NOMO-1 treated with DMSO at 0.1 percent for 48 hours (cell line): ENCODE data around the gene ASTN2.

Experiments
- DNase-seq: peaks from one replicate; lab custom pipeline; 2025; ENCODE audit not compliant: unreplicated experiment; lab: John Stamatoyannopoulos, UW

The ASTN2 gene

GRCh38 chr9:116499986-116500871 lies 914.6 kb downstream of the ASTN2 start:
- DNase-seq = no peak

GRCh38 chr9:116499434-116499833 lies 915.4 kb downstream of the ASTN2 start:
- no peak for DNase-seq

- no peak for DNase-seq
These were observed 917.6 kb downstream of the ASTN2 start for GRCh38 chr9:116497095-116497890.

- DNase-seq = no peak
These were observed 918.7 kb downstream of the ASTN2 start for GRCh38 chr9:116496167-116496566.

- no peak for DNase-seq
These were observed 919.1 kb downstream of the ASTN2 start for GRCh38 chr9:116495725-116496124.

GRCh38 chr9:116494815-116495634 lies 919.8 kb downstream of the ASTN2 start:
- no peak for DNase-seq

- DNase-seq = no peak
These were observed 921.5 kb downstream of the ASTN2 start for GRCh38 chr9:116493183-116493860.

- DNase-seq = no peak
These were observed 923.2 kb downstream of the ASTN2 start for GRCh38 chr9:116491659-116492058.

GRCh38 chr9:116491219-116491618 lies 923.6 kb downstream of the ASTN2 start:
- no peak for DNase-seq

- no peak for DNase-seq
These were observed 924.5 kb downstream of the ASTN2 start for GRCh38 chr9:116490321-116490720.

- no peak for DNase-seq
These were observed 926.5 kb downstream of the ASTN2 start for GRCh38 chr9:116488373-116488772.

- no peak for DNase-seq
These were observed 930.3 kb downstream of the ASTN2 start for GRCh38 chr9:116484492-116485061.

- DNase-seq = no peak
These were observed 931.0 kb downstream of the ASTN2 start for GRCh38 chr9:116483622-116484491.

GRCh38 chr9:116482740-116483139 lies 932.1 kb downstream of the ASTN2 start:
- DNase-seq = no peak

GRCh38 chr9:116480700-116481099 lies 934.2 kb downstream of the ASTN2 start:
- no peak for DNase-seq

- DNase-seq = no peak
These were observed 934.9 kb downstream of the ASTN2 start for GRCh38 chr9:116479967-116480366.

GRCh38 chr9:116479056-116479544 lies 935.8 kb downstream of the ASTN2 start:
- no peak for DNase-seq

- DNase-seq = no peak
These were observed 937.2 kb downstream of the ASTN2 start for GRCh38 chr9:116477584-116478141.

- no peak for DNase-seq
These were observed 937.9 kb downstream of the ASTN2 start for GRCh38 chr9:116476935-116477381.
